ENCODE results near the gene SMG1.

SMG1 gene

GRCh38 chr16:18836702-18837101 is 89.5 kb downstream of the SMG1 start:
- H3K27ac ChIP-seq, result no peak overlapping the region
- TF ChIP-seq CTCF (conservative IDR thresholded peaks at IDR 0.05), result no peak
- no peak for TF ChIP-seq ZFX (IDR thresholded peaks at IDR 0.05)

GRCh38 chr16:18834864-18835263 is 91.3 kb downstream of the SMG1 start:
- no peak overlapping the region for H3K27ac ChIP-seq

DNA sequence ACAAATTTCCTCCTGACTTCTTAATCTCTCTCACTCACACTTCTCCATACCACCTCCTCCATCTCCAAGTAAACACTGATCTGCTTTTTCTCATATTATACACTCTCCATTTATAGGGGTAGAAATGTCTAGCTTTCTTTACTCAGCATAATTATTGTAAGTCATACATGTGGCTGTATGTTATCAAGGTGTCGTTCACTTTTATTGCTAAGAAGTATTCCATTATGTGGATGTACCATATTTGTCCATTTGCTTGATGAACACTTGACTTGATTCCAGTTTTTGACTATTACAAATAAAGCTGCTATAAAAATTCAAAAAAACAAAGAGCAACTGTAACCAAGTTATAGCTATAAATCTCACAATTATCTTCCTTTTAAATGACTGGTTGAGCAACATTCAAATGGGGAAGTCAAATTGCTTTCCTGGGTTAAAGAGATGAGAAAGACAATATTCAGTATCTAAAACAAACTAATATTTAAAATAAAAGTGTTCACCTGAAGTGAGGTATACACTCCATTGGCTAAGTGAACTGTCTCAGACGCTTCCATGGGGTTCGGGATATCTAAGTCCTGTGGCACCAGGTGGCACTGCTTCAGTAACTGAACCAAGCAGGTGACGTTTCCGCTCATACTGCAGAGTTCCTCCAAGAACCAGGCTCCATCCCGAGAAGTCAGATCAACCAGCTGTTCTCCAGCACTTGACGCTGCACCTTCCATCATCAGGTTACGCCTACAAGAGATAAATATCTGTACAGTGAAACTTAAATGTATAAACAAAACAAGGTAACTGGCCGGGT is 92.3 kb downstream of the SMG1 start:
- H3K27ac ChIP-seq, result no peak overlapping the region
- TF ChIP-seq CTCF (conservative IDR thresholded peaks at IDR 0.05), result no peak
- TF ChIP-seq ZFX (IDR thresholded peaks at IDR 0.05), result no peak

More at GRCh38 chr16:18834864-18835263, 91.3 kb downstream of the SMG1 start:
- TF ChIP-seq CTCF (conservative IDR thresholded peaks at IDR 0.05), result no peak
- TF ChIP-seq ZFX (IDR thresholded peaks at IDR 0.05), result no peak

DNA sequence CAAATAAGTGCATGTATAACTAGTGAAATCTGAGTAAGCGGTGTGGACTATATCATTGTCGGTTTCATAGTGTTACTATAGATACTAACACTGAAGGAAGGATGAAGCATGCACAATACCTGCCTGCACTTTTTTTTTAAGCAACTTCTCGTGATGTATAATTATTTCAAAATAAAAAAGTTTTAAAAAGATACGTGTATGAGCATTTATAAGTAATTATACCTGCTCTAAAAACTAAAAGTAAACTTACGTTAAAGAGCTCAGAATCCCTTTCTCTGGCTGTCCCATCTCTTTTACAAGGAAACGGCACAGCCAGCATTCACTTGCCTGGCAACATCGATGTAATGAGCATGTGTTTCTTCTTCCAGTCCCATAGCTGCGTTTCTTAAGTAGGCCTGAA is 93.6 kb downstream of the SMG1 start:
- no peak overlapping the region for H3K27ac ChIP-seq
- no peak for TF ChIP-seq CTCF (conservative IDR thresholded peaks at IDR 0.05)

DNA sequence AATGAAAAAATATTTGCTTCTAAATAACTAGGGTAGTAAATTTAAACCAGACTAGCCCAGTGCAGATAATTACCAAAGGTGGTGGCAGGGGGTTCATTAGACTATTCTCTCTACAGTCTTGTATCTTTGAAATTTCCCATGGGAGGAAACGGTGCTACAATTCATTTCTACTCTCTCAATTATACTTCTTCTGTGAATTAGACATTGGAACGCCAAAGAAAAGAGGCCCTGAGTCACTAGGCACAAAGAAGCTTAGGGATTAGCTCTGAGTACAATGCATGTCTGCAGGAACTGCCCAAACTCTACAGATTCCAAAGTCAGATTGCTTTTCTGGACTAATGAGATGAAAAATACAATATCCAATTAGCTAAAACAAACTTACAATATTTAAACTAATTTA is 94.2 kb downstream of the SMG1 start:
- TF ChIP-seq ZFX (IDR thresholded peaks at IDR 0.05) (no peak), CTCF (conservative IDR thresholded peaks at IDR 0.05) (no peak)
- no peak overlapping the region for H3K27ac ChIP-seq

DNA sequence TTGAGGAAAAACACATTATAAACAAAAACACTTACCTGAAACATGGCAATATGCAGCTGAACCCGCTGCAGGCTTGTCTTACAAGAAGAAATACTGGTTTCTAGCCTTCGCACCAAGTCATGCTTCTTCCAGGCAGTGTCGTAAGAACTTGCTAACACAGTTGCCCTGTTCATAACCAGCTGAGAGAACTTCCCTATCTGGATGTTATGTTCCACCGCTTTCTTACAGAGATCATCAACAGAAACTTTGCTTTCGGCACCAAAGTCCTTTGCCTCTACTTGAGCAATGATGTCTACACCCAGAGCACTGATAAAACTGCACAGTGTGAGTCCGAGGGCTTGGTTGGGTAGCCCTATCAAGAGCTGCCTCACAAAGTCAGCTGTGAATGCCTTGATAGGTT is 97.0 kb downstream of the SMG1 start:
- TF ChIP-seq ZFX (IDR thresholded peaks at IDR 0.05) (no peak), CTCF (conservative IDR thresholded peaks at IDR 0.05) (no peak)
- no peak overlapping the region for H3K27ac ChIP-seq

GRCh38 chr16:18827890-18828289 is 98.3 kb downstream of the SMG1 start:
- no peak for TF ChIP-seq CTCF (conservative IDR thresholded peaks at IDR 0.05)
- no peak for TF ChIP-seq ZFX (IDR thresholded peaks at IDR 0.05)

More at GRCh38 chr16:18827890-18828289, 98.3 kb downstream of the SMG1 start:
- H3K27ac ChIP-seq, result no peak overlapping the region

Data from C4-2B (cell line).